ENCODE results near the gene TMEM63C.

The TMEM63C gene

GRCh38 chr14:77144412-77145115 lies 37.0 kb upstream of the TMEM63C start:
- H3K27me3 ChIP-seq (replicated peaks; ENCODE audit: control insufficient read depth, insufficient read depth, low read length) = peaks cover 64% of the 10 kb centered on the region
- no peaks in the 10 kb centered on the region for H3K36me3 ChIP-seq (ENCODE audit: control insufficient read depth, insufficient read depth, low read length, severe bottlenecking)
- no peak overlapping the region for H3K4me3 ChIP-seq (ENCODE audit: low read length)
- no peaks in the 10 kb centered on the region for H3K9me3 ChIP-seq (ENCODE audit: control insufficient read depth, low read length)
- no peak for DNase-seq (ENCODE audit: low read depth)
- peaks cover 3% of the 10 kb centered on the region for H3K4me1 ChIP-seq (ENCODE audit: control insufficient read depth, insufficient read depth, low read length)
- H3K9ac ChIP-seq (ENCODE audit: low read length) = no peak overlapping the region

- no peak overlapping the region for H3K4me3 ChIP-seq (ENCODE audit: low read length)
- H3K4me1 ChIP-seq (ENCODE audit: control insufficient read depth, insufficient read depth, low read length) = no peaks in the 10 kb centered on the region
- peaks cover 54% of the 10 kb centered on the region for H3K27me3 ChIP-seq (replicated peaks; ENCODE audit: control insufficient read depth, insufficient read depth, low read length)
- no peak for DNase-seq (ENCODE audit: low read depth)
- H3K36me3 ChIP-seq (ENCODE audit: control insufficient read depth, insufficient read depth, low read length, severe bottlenecking) = no peaks in the 10 kb centered on the region
- H3K9me3 ChIP-seq (ENCODE audit: control insufficient read depth, low read length) = no peaks in the 10 kb centered on the region
- H3K9ac ChIP-seq (ENCODE audit: low read length) = no peak overlapping the region
These were observed 35.4 kb upstream of the TMEM63C start for GRCh38 chr14:77145975-77146740.

GRCh38 chr14:77148510-77149231 lies 32.9 kb upstream of the TMEM63C start:
- no peak for DNase-seq (ENCODE audit: low read depth)
- no peak overlapping the region for H3K9ac ChIP-seq (ENCODE audit: low read length)

GRCh38 chr14:77151245-77151644 lies 30.4 kb upstream of the TMEM63C start:
- Histone ChIP-seq H3K9me3 (ENCODE audit: control insufficient read depth, low read length) (no peaks in the 10 kb centered on the region), H3K4me3 (ENCODE audit: low read length) (no peak overlapping the region), H3K9ac (ENCODE audit: low read length) (no peak overlapping the region), H3K27me3 (replicated peaks; ENCODE audit: control insufficient read depth, insufficient read depth, low read length) (peaks cover 38% of the 10 kb centered on the region), H3K4me1 (ENCODE audit: control insufficient read depth, insufficient read depth, low read length) (no peaks in the 10 kb centered on the region), H3K36me3 (ENCODE audit: control insufficient read depth, insufficient read depth, low read length, severe bottlenecking) (no peaks in the 10 kb centered on the region)
- DNase-seq (ENCODE audit: low read depth) = peak; percentile 49

More at GRCh38 chr14:77148510-77149231, 32.9 kb upstream of the TMEM63C start:
- Histone ChIP-seq H3K27me3 (replicated peaks; ENCODE audit: control insufficient read depth, insufficient read depth, low read length) (peaks cover 41% of the 10 kb centered on the region), H3K36me3 (ENCODE audit: control insufficient read depth, insufficient read depth, low read length, severe bottlenecking) (no peaks in the 10 kb centered on the region), H3K9me3 (ENCODE audit: control insufficient read depth, low read length) (no peaks in the 10 kb centered on the region), H3K4me3 (ENCODE audit: low read length) (no peak overlapping the region), H3K4me1 (ENCODE audit: control insufficient read depth, insufficient read depth, low read length) (no peaks in the 10 kb centered on the region)

GRCh38 chr14:77151918-77152588 lies 29.5 kb upstream of the TMEM63C start:
- Histone ChIP-seq H3K4me1 (ENCODE audit: control insufficient read depth, insufficient read depth, low read length) (no peaks in the 10 kb centered on the region), H3K4me3 (ENCODE audit: low read length) (no peak overlapping the region), H3K27me3 (replicated peaks; ENCODE audit: control insufficient read depth, insufficient read depth, low read length) (peaks cover 32% of the 10 kb centered on the region), H3K9me3 (ENCODE audit: control insufficient read depth, low read length) (no peaks in the 10 kb centered on the region), H3K9ac (ENCODE audit: low read length) (no peak overlapping the region), H3K36me3 (ENCODE audit: control insufficient read depth, insufficient read depth, low read length, severe bottlenecking) (no peaks in the 10 kb centered on the region)
- DNase-seq (ENCODE audit: low read depth) = peak; percentile 75

- H3K27me3 ChIP-seq (replicated peaks; ENCODE audit: control insufficient read depth, insufficient read depth, low read length) = peaks cover 31% of the 10 kb centered on the region
- no peak for DNase-seq (ENCODE audit: low read depth)
- H3K4me3 ChIP-seq (ENCODE audit: low read length) = no peak overlapping the region
- H3K9ac ChIP-seq (ENCODE audit: low read length) = no peak overlapping the region
- no peaks in the 10 kb centered on the region for H3K36me3 ChIP-seq (ENCODE audit: control insufficient read depth, insufficient read depth, low read length, severe bottlenecking)
- peaks cover 9% of the 10 kb centered on the region for H3K4me1 ChIP-seq (ENCODE audit: control insufficient read depth, insufficient read depth, low read length)
- H3K9me3 ChIP-seq (ENCODE audit: control insufficient read depth, low read length) = no peaks in the 10 kb centered on the region
These were observed 27.8 kb upstream of the TMEM63C start for GRCh38 chr14:77153802-77154201.

- DNase-seq (ENCODE audit: low read depth) = no peak
- Histone ChIP-seq H3K27me3 (replicated peaks; ENCODE audit: control insufficient read depth, insufficient read depth, low read length) (peaks cover 31% of the 10 kb centered on the region), H3K36me3 (ENCODE audit: control insufficient read depth, insufficient read depth, low read length, severe bottlenecking) (no peaks in the 10 kb centered on the region), H3K4me3 (ENCODE audit: low read length) (no peak overlapping the region), H3K9me3 (ENCODE audit: control insufficient read depth, low read length) (no peaks in the 10 kb centered on the region), H3K4me1 (ENCODE audit: control insufficient read depth, insufficient read depth, low read length) (peaks cover 9% of the 10 kb centered on the region), H3K9ac (ENCODE audit: low read length) (no peak overlapping the region)
These were observed 27.2 kb upstream of the TMEM63C start for GRCh38 chr14:77154421-77154820.

- Histone ChIP-seq H3K9ac (ENCODE audit: low read length) (no peak overlapping the region), H3K4me1 (ENCODE audit: control insufficient read depth, insufficient read depth, low read length) (peaks cover 9% of the 10 kb centered on the region), H3K27me3 (replicated peaks; ENCODE audit: control insufficient read depth, insufficient read depth, low read length) (peaks cover 31% of the 10 kb centered on the region), H3K9me3 (ENCODE audit: control insufficient read depth, low read length) (no peaks in the 10 kb centered on the region), H3K36me3 (ENCODE audit: control insufficient read depth, insufficient read depth, low read length, severe bottlenecking) (no peaks in the 10 kb centered on the region), H3K4me3 (ENCODE audit: low read length) (no peak overlapping the region)
- DNase-seq (ENCODE audit: low read depth) = no peak
These were observed 26.5 kb upstream of the TMEM63C start for GRCh38 chr14:77155083-77155482.

- Histone ChIP-seq H3K36me3 (ENCODE audit: control insufficient read depth, insufficient read depth, low read length, severe bottlenecking) (no peaks in the 10 kb centered on the region), H3K4me1 (ENCODE audit: control insufficient read depth, insufficient read depth, low read length) (peaks cover 9% of the 10 kb centered on the region), H3K9ac (ENCODE audit: low read length) (peak overlapping the region; percentile 56), H3K9me3 (ENCODE audit: control insufficient read depth, low read length) (no peaks in the 10 kb centered on the region), H3K27me3 (replicated peaks; ENCODE audit: control insufficient read depth, insufficient read depth, low read length) (peaks cover 50% of the 10 kb centered on the region), H3K4me3 (ENCODE audit: low read length) (no peak overlapping the region)
- DNase-seq (ENCODE audit: low read depth) = no peak
These were observed 23.9 kb upstream of the TMEM63C start for GRCh38 chr14:77157740-77158139.

GRCh38 chr14:77158175-77158881 lies 23.3 kb upstream of the TMEM63C start:
- Histone ChIP-seq H3K36me3 (ENCODE audit: control insufficient read depth, insufficient read depth, low read length, severe bottlenecking) (no peaks in the 10 kb centered on the region), H3K4me1 (ENCODE audit: control insufficient read depth, insufficient read depth, low read length) (peaks cover 9% of the 10 kb centered on the region), H3K9me3 (ENCODE audit: control insufficient read depth, low read length) (no peaks in the 10 kb centered on the region), H3K4me3 (ENCODE audit: low read length) (peak overlapping the region; percentile 8), H3K27me3 (replicated peaks; ENCODE audit: control insufficient read depth, insufficient read depth, low read length) (peaks cover 44% of the 10 kb centered on the region), H3K9ac (ENCODE audit: low read length) (peak overlapping the region; percentile 56)
- peak; percentile 85 for DNase-seq (ENCODE audit: low read depth)
